SKM-1 treated with dmso at 0.1 percent for 144 hours (cell line): Measurements from ENCODE around the gene NKAIN2.

ENCODE experiments used
- DNase-seq: peaks from one replicate; lab custom pipeline; 2025; ENCODE audit not compliant: unreplicated experiment; lab: John Stamatoyannopoulos, UW

The NKAIN2 gene

GRCh38 chr6:124869416-124869815, 1065.8 kb downstream of the NKAIN2 start:
- DNase-seq, result no peak

- no peak for DNase-seq
Observed at GRCh38 chr6:124870611-124871459, 1067.2 kb downstream of the NKAIN2 start.

- no peak for DNase-seq
Observed at GRCh38 chr6:124872361-124873065, 1068.8 kb downstream of the NKAIN2 start.

GRCh38 chr6:124873066-124873410, 1069.4 kb downstream of the NKAIN2 start:
- no peak for DNase-seq
